Activated T-helper 9 cell treated with anti-CD3 and anti-CD28 coated beads, Interleukin-2, amount 50 U/mL, for 16 hours (primary cell): Measurements from ENCODE around the gene TLN1.

ENCODE experiments used
- DNase-seq: peaks from one replicate; pipeline ENCODE4 v3.0.0-alpha.2; 2020; ENCODE audit warnings: low read depth

TLN1 gene

DNA sequence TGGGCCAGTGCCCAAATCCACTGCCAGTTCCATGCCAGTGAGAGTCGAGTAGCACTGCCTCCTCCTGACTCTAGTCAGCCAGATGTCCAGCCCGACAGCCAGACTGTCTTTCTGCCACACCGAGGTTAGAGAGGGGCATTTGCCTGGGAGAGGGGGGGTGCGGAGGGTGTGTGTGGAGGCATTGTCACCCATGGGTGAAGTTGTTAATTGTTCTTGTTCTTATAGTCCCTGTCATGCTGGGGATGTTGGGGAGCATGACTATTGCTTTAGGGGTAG lies 18.2 kb upstream of the TLN1 start:
- no peak for DNase-seq

DNA sequence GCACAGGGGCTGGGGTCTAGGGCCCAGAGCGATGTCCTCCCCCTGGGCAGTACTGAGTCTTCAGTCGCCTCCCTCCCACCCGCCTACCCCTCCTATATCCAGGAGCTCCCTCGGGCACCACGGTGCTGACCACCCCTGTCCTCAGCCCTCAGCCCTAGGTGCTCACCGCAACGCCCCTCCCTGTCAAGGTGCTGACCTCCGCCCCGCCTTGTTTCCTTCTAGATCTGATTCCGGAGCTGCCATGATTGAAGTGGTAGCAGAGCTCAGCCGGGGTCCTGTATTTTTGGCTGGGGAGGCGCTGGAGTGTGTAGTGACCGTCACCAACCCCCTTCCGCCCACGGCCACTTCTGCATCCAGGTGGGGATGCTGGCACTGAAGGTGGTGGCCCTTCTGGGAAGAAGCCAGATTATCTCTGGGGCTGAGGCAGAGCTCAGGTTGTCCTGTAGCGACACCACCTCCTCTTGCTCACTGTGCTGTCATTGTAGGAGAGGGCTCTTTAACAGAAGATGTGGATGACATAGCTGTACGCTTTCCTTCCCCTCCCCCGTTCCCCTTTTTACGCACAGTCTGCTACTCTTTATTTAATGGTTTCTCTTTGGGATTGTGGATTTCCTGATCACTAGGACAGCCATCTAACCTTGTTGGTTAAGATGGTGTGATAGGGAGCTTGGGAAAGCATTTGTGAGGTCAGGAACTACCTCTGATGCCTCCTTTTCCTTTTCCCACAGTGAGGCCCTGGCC lies 17.7 kb upstream of the TLN1 start:
- no peak for DNase-seq

DNA sequence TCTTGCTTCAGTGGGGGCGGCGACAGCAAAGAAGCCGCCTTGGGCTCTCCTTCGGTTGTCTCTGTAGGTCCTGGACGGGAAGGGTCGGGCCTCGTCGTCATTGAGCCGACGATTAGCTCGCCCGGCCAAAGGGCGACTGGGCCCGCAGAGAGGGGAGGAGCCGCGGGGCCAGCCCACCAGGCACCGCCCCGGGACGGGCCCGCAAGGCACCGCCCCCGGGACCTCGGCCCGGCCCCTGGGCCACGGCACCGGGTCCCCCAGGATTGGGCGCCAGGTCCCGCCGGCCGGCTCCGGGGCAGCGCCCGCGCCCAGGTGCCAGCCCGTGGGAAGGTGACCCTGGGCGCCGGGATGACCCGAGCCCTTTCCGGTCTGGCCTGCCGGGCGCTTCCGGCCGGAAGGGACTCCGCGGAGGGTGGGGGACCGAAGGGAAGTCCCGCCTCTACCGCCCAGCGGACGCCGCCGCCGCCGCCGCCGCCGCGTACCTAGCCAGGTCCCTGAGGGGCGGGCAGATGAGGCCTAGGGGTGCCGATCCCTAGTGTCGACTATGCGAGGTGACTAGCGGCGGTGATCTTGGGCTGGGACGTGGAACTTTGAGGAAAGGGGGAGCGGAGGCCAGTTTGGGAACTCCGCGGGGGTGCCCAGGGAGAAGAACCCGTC lies 17.0 kb upstream of the TLN1 start, which contains the start of the genes GBA2 and RGP1:
Gene GBA2, minus strand, starts transcription at position 371 of the 657 bp plus-strand sequence. CDS start 524 bp downstream, outside the sequence.
Gene RGP1, plus strand, starts transcription at position 430 of the 657 bp plus-strand sequence. CDS start 469 bp downstream, outside the sequence.
- DNase-seq = peak; percentile 64

DNA sequence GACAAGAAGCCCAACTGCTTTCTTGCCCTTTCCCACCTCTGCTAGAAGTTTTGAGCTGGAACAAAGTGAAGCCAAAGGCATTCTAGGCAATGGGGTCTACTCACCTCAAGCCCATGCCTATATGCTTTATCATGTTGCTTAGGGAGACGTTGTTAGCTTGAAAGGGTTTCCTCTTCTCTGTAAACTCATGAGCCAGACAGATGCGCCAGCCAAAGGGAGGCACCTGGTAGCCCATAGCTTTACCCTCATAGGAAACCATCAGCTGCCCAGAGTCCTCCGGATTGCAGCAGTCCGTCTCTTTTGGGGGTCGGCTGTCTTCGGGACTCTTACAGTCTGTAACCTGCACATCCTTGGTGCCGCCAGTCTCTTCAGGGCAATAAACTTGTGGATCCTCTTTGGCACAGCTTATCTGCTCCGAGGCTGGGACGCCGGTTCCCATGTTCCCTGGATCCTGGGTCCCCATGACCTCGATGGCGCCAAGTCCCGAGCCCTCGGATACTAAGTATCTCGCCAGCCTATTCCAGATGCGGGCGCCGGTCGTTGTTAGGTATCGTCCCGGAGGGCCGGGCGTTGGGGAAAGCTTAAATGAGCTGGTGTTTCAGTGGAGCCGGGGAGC lies 16.4 kb upstream of the TLN1 start:
- DNase-seq = no peak

DNA sequence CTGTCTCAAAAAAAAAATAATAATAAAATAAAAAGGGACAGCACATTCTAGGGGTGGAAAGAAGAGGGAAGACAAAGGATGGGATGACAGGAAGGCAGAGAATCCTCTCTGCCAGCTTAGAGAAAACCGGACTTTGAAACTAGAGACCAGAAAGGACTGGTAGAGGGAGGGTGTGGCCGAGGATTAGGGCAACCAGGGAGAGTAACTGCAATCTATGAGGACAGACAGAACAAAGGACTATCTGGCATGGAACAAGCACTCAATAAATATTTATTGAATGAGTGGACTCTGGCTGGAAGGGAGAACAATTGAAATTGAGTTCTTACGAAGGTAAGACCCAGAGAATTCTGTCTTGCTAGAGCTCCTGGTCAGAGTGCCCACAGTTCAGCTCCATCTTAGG lies 14.6 kb upstream of the TLN1 start:
- DNase-seq = no peak

DNA sequence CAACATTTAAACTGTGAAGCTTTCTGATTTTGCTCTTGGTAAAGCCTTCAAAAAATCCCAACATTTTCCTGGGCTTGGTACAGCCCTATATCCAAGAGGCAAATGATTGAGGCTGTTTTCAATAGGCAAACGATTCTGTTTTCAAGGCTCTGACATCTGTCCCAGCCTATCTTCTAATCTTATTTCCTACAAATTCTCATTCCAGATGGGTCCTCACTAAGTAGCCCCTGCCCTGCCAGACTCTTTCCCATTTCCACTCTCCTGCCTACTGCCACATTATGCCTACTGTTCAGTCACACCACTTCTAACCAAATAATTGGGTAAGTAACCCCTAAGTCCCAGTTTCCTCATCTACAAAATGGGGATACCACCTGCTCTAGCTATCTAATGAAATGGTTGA lies 13.6 kb upstream of the TLN1 start:
- no peak for DNase-seq

DNA sequence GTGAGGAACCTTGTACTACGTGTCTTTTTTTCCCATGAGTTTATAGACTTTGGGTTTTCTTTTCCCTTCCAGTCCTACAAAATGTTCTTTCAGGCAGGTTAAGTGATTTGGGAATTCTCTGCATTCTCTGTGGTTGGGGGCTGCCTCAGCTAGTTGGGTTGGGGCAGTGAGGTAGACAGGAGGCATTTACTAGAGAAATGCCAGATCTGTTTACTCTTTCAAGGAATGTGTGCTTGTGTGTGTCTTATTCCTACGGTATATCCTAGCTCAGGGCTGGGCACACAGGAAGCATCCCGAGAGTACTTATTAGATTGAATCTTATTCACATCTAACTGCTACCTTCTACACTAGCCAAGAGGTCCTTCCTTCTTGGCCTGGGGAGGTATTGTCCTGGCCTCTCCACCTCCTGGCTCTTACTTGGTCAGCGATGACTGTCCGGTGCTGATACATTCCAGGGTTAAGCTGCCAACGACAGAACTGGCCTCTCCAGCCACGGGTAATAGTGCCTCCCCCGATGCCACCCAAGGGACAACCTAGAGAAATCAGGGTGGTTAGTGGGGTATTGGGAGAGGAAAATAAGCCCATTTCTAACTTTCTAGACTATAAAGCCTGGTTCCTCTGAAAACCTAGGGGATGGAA lies 12.0 kb upstream of the TLN1 start:
- no peak for DNase-seq

DNA sequence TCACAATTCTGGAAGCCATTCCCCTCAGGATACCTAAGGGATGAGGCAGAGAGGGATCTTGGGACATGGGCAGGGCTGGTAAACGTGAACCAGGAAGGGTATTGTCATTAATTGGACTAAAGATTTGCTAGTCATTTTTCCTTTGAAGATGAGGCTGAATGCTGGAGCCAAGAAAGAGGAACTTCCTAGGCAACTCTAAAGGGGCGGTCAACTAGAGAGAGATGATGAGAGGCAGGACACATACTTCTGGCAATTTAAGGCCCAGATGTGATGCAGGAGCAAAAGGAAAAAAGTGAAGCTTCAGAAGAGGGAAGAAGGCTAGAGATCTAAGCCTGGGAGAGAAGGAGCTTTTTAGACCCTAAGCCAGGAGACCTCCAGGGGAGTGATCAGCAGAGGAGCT lies 11.5 kb upstream of the TLN1 start:
- no peak for DNase-seq

DNA sequence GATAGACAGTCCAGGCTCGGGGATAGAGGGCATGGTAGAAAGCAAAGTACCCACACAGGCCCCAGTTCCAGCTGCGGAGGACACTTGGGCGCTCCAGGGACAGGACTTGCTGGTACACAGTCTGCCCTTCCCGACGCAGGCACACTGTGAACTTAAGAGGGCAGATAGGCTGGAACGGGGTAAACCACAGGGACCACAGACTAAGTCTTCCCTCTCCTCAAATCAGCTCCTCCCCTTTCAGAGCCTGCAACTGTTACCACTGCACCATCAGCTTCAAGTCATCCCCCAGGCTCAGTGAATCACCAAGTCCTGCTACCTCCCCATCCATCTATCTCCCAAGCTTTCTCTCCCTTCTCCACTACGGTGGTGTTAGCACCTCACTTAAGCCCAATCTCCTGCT lies 9.7 kb upstream of the TLN1 start:
- DNase-seq = no peak

DNA sequence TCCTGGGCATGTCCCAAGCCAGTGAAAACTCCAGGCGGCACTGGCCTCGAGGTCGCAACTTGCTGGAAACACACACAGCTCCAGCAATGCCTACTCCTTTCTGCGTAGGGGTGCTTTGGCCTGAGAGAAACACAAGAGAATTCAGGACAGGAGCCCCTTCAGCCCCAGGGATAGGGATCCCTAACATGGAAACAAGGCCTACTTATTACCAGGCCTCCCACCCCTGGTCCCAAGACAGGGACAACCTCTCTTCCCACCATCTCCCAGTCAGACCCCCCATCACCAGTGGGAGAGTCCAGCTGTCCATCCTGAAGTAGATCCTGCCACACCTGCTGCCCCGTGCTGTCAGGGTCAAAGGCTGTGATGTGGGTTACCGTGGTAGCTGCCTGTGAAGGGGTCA lies 8.2 kb upstream of the TLN1 start:
- DNase-seq = no peak

DNA sequence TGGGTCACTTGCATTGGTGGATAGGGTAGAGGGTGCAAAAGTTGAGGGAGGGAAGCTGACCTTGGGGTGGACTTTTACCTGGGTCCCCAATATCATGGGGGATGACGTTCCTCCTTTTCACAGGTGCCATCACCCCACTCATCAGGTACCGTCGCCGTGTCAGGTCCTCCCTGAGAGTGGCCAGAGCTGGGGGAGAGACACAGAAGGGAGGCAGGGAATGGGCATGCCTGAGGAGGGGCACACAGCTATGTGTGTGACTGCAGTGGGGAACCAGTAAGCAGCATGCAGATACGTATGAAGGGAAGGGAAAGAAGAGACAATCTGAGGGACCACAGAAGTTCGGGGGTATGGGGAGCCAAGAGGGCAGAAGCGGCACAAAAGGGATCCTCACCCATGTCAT lies 6.9 kb upstream of the TLN1 start:
- DNase-seq = no peak

DNA sequence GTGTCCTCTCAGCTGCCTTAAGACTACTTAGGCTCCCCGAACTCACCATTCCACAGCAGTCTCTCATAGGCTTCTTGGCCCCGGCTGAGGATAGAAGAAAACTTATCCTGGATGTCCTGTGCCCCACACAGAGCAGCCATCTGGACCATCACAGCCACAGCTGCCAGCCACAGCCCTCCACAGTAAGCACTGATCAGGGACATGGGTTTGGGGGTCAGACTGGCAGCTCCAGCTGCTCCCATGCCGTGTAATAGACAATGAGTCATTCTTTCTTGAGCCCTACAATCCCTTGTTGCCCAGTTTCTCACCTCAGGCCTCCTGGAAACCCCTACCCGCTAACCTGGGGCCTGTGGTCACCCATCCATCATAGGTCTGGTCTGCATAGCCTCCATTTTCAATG lies 6.2 kb upstream of the TLN1 start:
- no peak for DNase-seq

DNA sequence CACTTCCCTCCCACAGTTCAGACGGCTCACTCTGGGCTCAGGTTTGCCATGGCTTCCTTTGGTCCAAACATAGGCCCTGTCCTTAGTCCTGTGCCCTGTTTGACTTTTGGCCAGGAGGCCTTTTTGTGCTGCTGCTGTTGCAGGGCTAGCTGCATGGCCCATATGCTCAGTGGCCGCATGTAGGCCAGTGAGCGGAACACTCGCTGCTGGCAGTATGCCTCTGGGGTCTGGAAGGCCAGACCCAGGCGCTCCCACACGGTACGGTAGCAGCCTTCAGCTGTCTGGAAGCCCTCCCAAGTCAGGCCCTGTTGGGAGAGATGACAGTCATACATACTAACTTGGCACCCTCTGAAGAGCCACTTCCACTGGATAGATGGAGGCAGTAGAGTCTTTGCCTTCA lies 5.1 kb upstream of the TLN1 start:
- no peak for DNase-seq

DNA sequence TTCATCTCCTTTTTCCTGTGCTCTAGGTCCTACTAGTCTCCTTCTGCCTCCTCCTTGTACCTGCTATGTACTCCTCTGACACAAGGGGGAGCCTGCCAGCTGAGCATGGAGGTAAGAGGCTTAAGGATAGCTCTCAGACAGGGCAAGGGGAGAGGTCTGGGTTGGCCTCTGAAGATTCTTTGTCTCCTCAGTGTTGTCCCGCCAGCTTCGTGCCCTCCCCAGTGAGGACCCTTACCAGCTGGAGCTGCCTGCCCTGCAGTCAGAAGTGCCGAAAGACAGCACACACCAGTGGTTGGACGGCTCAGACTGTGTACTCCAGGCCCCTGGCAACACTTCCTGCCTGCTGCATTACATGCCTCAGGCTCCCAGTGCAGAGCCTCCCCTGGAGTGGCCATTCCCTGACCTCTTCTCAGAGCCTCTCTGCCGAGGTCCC lies 4.2 kb upstream of the TLN1 start:
- peak; percentile 39 for DNase-seq

DNA sequence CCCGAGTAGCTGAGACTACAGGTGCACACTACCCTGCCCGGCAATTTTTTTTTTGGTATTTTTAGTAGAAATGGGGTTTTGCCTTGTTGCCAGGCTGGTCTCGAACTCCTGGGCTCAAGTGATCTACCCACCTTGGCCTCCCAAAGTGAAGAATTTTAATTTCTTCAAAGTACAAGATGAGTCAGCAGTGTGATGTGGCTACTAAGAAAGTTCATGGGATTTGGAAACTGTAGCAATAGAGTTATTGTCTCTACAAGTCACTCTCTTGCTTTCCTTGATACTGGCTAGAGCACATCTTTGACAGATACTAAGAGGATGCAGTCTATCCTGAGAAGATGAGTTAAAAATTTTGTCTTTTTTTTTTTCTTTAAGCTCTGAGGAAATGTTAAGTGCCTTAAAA lies 2.1 kb upstream of the TLN1 start:
- DNase-seq = no peak

DNA sequence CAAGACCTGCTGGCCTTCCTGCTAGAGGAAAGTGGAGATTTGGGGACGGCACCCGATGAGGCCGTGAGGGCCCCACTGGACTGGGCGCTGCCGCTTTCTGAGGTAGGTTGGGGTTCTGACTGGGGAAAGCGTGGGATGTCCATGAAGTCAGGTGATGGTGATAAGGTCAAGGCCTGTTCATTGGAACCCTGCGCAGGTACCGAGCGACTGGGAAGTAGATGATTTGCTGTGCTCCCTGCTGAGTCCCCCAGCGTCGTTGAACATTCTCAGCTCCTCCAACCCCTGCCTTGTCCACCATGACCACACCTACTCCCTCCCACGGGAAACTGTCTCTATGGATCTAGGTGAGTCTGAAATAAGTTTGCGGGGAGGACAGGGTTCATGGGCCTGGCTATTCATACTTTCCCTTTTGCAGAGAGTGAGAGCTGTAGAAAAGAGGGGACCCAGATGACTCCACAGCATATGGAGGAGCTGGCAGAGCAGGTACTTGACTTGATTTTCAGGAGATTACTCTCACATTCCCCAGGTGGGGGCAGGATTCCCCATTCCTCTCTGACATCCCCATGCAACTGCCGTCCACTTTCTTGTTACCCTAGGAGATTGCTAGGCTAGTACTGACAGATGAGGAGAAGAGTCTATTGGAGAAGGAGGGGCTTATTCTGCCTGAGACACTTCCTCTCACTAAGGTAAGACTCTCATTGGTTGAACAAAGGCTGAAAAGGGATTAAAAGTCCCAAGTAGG lies 976 bp upstream of the TLN1 start:
- no peak for DNase-seq

DNA sequence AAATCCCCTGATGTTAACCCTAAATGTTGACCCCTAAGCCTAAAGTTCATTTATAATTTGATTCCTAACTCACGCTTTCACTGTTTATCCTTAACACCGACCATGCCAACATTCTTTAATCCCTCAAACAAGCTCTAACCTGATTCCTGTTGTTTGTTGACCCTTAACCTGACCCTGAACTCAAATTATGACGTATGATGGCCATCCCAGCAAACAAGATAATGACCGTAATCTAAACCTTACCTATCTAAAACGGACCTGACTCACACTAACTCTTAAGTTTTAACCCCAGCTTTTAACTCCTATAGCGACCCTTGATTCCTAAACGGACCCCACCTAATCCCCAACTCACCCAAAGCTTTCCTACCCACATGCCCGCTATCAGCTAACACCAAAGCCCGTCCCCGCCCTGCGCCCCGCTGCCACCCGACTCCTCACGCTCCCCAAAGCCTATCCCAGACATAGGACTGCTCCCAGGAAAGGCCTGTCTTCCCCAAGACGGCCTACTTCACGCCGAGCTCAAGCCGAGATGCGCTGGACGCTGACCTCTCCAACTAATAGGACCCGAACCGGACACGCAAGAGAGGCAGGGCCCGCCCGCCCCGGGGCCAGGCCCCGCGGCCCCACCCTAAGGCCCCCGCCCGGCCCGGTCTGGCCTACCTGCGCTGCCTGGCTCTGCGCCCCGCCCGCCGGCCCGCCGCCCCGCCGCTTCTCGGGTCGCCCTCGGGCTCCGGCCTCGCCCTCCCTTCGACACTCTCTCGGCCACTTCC lies 395 bp downstream of the TLN1 start:
- DNase-seq = peak; percentile 9

DNA sequence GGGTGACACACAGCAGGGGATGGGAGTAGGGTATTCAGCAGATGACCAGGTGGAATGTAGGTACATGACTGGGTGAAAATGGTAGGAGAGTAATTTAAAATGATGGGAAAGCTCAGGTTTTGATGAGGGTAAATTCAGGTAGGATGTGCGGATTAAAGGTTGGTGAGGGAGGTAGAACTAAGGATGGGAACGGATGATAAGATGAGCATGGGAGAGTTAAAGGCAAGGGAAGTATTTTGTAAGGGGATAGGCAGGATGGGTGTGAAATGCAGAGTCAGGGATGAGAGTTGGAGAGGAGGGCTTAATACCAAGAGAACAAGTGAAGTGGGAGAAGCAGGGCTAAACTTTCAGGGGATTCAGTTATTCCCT lies 1.5 kb downstream of the TLN1 start:
- no peak for DNase-seq

DNA sequence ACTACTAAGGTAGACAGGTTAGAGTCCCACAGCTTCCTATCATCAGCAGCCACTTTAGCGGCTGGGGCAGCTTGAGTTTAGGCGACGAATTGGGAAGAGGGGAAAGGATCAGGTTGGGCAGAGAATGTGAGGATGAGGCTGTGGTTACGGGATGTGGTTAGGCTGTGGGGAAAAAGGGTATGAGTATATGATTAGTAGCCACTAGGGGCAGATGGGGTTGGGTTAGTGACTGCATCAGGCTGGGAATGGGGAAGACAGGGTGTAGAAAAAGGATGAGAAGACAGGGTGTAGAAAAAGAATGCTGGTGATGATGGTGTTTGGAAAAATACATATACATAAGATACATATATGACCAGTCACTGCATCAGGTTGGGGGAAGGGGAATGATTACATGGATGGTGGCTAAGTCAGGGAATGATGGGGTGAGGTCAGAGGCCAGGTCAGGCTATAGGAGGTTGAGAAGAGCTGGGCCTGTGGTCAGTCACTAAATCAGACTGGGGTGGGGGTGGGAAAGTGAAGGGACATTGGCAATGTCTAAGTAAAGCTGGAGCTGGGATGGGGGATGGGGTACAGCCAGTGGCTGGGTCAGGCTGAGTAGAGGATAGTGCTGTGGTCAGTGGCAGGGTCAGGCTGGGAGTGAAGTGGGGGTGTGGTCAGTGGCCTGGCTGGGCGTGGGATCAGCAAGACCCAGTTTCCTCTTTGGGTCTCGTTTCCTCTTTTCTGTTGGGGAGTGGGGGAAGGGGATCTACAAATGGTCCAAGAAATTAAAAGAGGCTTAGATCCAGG lies 2.1 kb downstream of the TLN1 start:
- DNase-seq = no peak

DNA sequence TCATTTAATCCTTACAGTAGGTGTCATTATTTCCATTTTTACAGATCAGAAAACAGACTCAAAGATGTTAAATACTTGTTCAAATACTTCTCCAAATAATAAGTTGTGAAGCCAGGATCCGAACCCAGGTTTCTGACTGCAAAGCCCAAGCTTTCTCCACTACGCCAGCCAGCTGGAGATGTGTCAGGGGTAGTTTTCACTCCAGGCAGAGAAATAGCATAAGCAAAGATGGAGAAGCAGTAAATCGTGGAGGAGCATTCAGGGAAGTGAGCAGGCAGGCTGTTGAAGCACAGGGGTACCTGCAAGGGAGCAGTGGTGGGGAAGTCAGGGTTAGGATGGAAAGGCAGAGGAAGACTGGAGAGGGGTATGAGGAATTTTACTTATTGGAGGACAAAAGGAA lies 2.9 kb downstream of the TLN1 start:
- no peak for DNase-seq
